Renal pelvis (tissue), 4 donors: ENCODE measurements around the gene SLC6A17. TPM values are rescaled to one million over a fixed set of nuclear protein-coding genes. Genes with fewer than 3 reads are reported as not detected.

Experiments
- DNase-seq: peaks from one replicate; pipeline ENCODE4 v3.0.0-alpha.2; 2013
- polyA plus RNA-seq, 3 donors: library from polyadenylated mRNA; unstranded; fragments of 120-200 nt; gene quantifications; one replicate each; pipeline ENCODE4 v1.2.1, GENCODE V29; 2013; ENCODE audit not compliant: insufficient read length in 3 of 3

The SLC6A17 gene
- polyA plus RNA-seq, 3 donors = 0.41 to 1.3 (median 0.94) TPM

GRCh38 chr1:110220324-110220723, 70.0 kb downstream of the SLC6A17 start:
- no peak for DNase-seq

- no peak for DNase-seq
These were observed 70.8 kb downstream of the SLC6A17 start for GRCh38 chr1:110221119-110221518.

- DNase-seq = no peak
These were observed 72.8 kb downstream of the SLC6A17 start for GRCh38 chr1:110223127-110223526.

- DNase-seq = no peak
These were observed 73.3 kb downstream of the SLC6A17 start for GRCh38 chr1:110223581-110223980.

- DNase-seq = no peak
These were observed 74.1 kb downstream of the SLC6A17 start for GRCh38 chr1:110224240-110224995.

- no peak for DNase-seq
These were observed 74.9 kb downstream of the SLC6A17 start for GRCh38 chr1:110225212-110225611.

GRCh38 chr1:110225756-110226404, 75.6 kb downstream of the SLC6A17 start:
- no peak for DNase-seq

- no peak for DNase-seq
These were observed 77.5 kb downstream of the SLC6A17 start for GRCh38 chr1:110227774-110228173.

GRCh38 chr1:110228381-110228780, 78.1 kb downstream of the SLC6A17 start:
- no peak for DNase-seq

- DNase-seq = no peak
These were observed 78.6 kb downstream of the SLC6A17 start for GRCh38 chr1:110228869-110229268.

GRCh38 chr1:110229348-110230001, 79.2 kb downstream of the SLC6A17 start:
- no peak for DNase-seq

- no peak for DNase-seq
These were observed 80.3 kb downstream of the SLC6A17 start for GRCh38 chr1:110230381-110231199.

GRCh38 chr1:110233861-110234260, 83.6 kb downstream of the SLC6A17 start:
- DNase-seq = no peak

GRCh38 chr1:110234691-110235090, 84.4 kb downstream of the SLC6A17 start:
- no peak for DNase-seq

GRCh38 chr1:110235181-110235833, 85.0 kb downstream of the SLC6A17 start:
- DNase-seq = no peak

GRCh38 chr1:110235834-110236682, 85.8 kb downstream of the SLC6A17 start:
- DNase-seq = no peak

- DNase-seq = no peak
These were observed 87.3 kb downstream of the SLC6A17 start for GRCh38 chr1:110237386-110238152.

- DNase-seq = peak; percentile 48
These were observed 89.4 kb downstream of the SLC6A17 start for GRCh38 chr1:110239441-110240430.
